ENCODE measurements around the gene PPFIA2.

- TF ChIP-seq, protein P1, sequence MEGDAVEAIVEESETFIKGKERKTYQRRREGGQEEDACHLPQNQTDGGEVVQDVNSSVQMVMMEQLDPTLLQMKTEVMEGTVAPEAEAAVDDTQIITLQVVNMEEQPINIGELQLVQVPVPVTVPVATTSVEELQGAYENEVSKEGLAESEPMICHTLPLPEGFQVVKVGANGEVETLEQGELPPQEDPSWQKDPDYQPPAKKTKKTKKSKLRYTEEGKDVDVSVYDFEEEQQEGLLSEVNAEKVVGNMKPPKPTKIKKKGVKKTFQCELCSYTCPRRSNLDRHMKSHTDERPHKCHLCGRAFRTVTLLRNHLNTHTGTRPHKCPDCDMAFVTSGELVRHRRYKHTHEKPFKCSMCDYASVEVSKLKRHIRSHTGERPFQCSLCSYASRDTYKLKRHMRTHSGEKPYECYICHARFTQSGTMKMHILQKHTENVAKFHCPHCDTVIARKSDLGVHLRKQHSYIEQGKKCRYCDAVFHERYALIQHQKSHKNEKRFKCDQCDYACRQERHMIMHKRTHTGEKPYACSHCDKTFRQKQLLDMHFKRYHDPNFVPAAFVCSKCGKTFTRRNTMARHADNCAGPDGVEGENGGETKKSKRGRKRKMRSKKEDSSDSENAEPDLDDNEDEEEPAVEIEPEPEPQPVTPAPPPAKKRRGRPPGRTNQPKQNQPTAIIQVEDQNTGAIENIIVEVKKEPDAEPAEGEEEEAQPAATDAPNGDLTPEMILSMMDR (IDR thresholded peaks at IDR 0.05), result no peak
- TF ChIP-seq ZFX (IDR thresholded peaks at IDR 0.05; ENCODE audit: borderline replicate concordance), result no peak
Observed at GRCh38 chr12:81472934-81473333, 286.2 kb downstream of the PPFIA2 start.
